IMR-90 (cell line): ENCODE measurements around the gene MOCS1. TPM values are rescaled to one million over a fixed set of nuclear protein-coding genes. Genes with fewer than 3 reads are reported as not detected.

Experiments
- ATAC-seq: fragments of 200-7000 bp; cut with Tn5 transposase; 2 replicates; pipeline ENCODE4 v1.9.1; 2020; ENCODE audit warnings: low read depth, mild to moderate bottlenecking, moderate library complexity
- BruUV-seq: library from RNA; stranded (reverse); fragments of 400-500 nt; replicated peaks from 2 replicates; lab custom pipeline; 2021; lab: Mats Ljungman, UMichigan
- CTCF ChIA-PET: fragments of 300-600 bp; formaldehyde crosslinking; extraction: SDS; loops from one replicate; lab custom pipeline; 2021; ENCODE audit warnings: antibody characterized with exemption; lab: Yijun Ruan, JAX
- POLR2A ChIA-PET: fragments of 300-600 bp; sonication (Branson Sonifier 250); formaldehyde crosslinking; loops from one replicate; lab custom pipeline; 2022; ENCODE audit warnings: antibody characterized with exemption; ENCODE audit not compliant: unreplicated experiment; lab: Charles Lee
- DNase-seq: peaks from one replicate; pipeline ENCODE4 v3.0.0; 2013
- H2AFZ ChIP-seq: replicated peaks from 2 replicates; pipeline ENCODE3; 2013; ENCODE audit warnings: low read length, mild to moderate bottlenecking; ENCODE audit not compliant: poor library complexity
- H2AK5ac ChIP-seq: 2 replicates; pipeline ENCODE4 v1.6.1; 2013; ENCODE audit warnings: low read depth, low read length, inconsistent platforms
- H2AK9ac ChIP-seq: replicated peaks from 2 replicates; pipeline ENCODE3; 2013; ENCODE audit warnings: mild to moderate bottlenecking, low read depth, low read length, moderate library complexity; ENCODE audit not compliant: poor library complexity
- H2BK120ac ChIP-seq: 2 replicates; pipeline ENCODE4 v1.6.1; 2013; ENCODE audit warnings: low read depth, low read length, inconsistent platforms
- H2BK15ac ChIP-seq: 3 replicates; pipeline ENCODE4 v1.6.1; 2013; ENCODE audit warnings: low read depth, low read length, inconsistent platforms
- H2BK20ac ChIP-seq: 2 replicates; pipeline ENCODE4 v1.6.1; 2013; ENCODE audit warnings: low read depth, mild to moderate bottlenecking, inconsistent platforms, low read length, moderate library complexity
- H2BK5ac ChIP-seq: 2 replicates; pipeline ENCODE4 v1.6.1; 2013; ENCODE audit warnings: mild to moderate bottlenecking, low read depth, low read length, inconsistent platforms; ENCODE audit not compliant: poor library complexity, severe bottlenecking
- H3K14ac ChIP-seq: replicated peaks from 2 replicates; pipeline ENCODE4 v1.6.1; 2013; ENCODE audit warnings: low read depth, low read length, inconsistent platforms
- H3K18ac ChIP-seq: 2 replicates; pipeline ENCODE4 v1.6.1; 2013; ENCODE audit warnings: low read depth, low read length, control low read depth
- H3K23ac ChIP-seq: 2 replicates; pipeline ENCODE4 v1.6.1; 2013; ENCODE audit warnings: low read depth, low read length, inconsistent platforms
- H3K27ac ChIP-seq: 2 replicates; pipeline ENCODE4 v1.5.1; 2013; ENCODE audit warnings: mild to moderate bottlenecking, control low read depth, low read length; ENCODE audit not compliant: insufficient read depth
- H3K27me3 ChIP-seq: 2 replicates; pipeline ENCODE4 v1.6.1; 2013; ENCODE audit warnings: low read length; ENCODE audit not compliant: control insufficient read depth, insufficient read depth
- H3K36me3 ChIP-seq: 2 replicates; pipeline ENCODE4 v1.6.1; 2013; ENCODE audit warnings: low read length, mixed read lengths; ENCODE audit not compliant: control insufficient read depth, insufficient read depth
- H3K4ac ChIP-seq: 2 replicates; pipeline ENCODE4 v1.6.1; 2013; ENCODE audit warnings: low read depth, low read length, inconsistent platforms
- H3K4me1 ChIP-seq: 2 replicates; pipeline ENCODE4 v1.6.1; 2013; ENCODE audit warnings: low read length, mixed read lengths; ENCODE audit not compliant: control insufficient read depth, insufficient read depth
- H3K4me2 ChIP-seq: 2 replicates; pipeline ENCODE4 v1.6.1; 2013; ENCODE audit warnings: low read depth, mild to moderate bottlenecking, control low read depth, low read length, moderate library complexity
- H3K4me3 ChIP-seq: 2 replicates; pipeline ENCODE4 v1.5.1; 2013; ENCODE audit warnings: low read depth, mild to moderate bottlenecking, control low read depth, low read length, moderate library complexity; ENCODE audit not compliant: insufficient read depth
- H3K56ac ChIP-seq: 2 replicates; pipeline ENCODE4 v1.6.1; 2013; ENCODE audit warnings: low read length, inconsistent platforms; ENCODE audit not compliant: insufficient read depth; ENCODE audit errors: extremely low read depth
- H3K79me1 ChIP-seq, 2 experiments: 2 replicates each; pipeline ENCODE4 v1.6.1; 2013; ENCODE audit warnings: low read length in 2 of 2, inconsistent platforms in 1 of 2, low read depth in 1 of 2
- H3K9ac ChIP-seq: 2 replicates; pipeline ENCODE4 v1.6.1; 2013; ENCODE audit warnings: low read depth, low read length, control low read depth
- H3K9me1 ChIP-seq: 2 replicates; pipeline ENCODE4 v1.6.1; 2013; ENCODE audit warnings: low read length, inconsistent platforms; ENCODE audit not compliant: insufficient read depth
- H3K9me3 ChIP-seq: 2 replicates; pipeline ENCODE4 v1.6.1; 2013; ENCODE audit warnings: low read length; ENCODE audit not compliant: control insufficient read depth, insufficient read depth
- H4K20me1 ChIP-seq: 2 replicates; pipeline ENCODE4 v1.6.1; 2013; ENCODE audit warnings: low read length, inconsistent platforms; ENCODE audit not compliant: insufficient read depth
- H4K5ac ChIP-seq: 2 replicates; pipeline ENCODE4 v1.6.1; 2013; ENCODE audit warnings: mild to moderate bottlenecking, low read depth, low read length, control low read depth
- H4K8ac ChIP-seq, 2 experiments: 2 replicates each; pipeline ENCODE4 v1.6.1; 2013; ENCODE audit warnings: low read depth in 2 of 2, low read length in 2 of 2, control low read depth in 1 of 2, inconsistent platforms in 1 of 2
- H4K91ac ChIP-seq: 2 replicates; pipeline ENCODE4 v1.6.1; 2013; ENCODE audit warnings: low read depth, low read length, inconsistent platforms; ENCODE audit not compliant: insufficient read depth
- BHLHE40 ChIP-seq: fragments of 150-350 bp; IDR thresholded peaks from 2 replicates; pipeline ENCODE4 v1.6.1; 2016; ENCODE audit warnings: mild to moderate bottlenecking, low read depth, low read length
- CHD1 ChIP-seq: IDR thresholded peaks from 2 replicates; pipeline ENCODE4 v1.6.1; 2012; ENCODE audit warnings: low read depth, low read length, improper control_type of control experiment
- CTCF ChIP-seq: conservative IDR thresholded peaks from 2 replicates; pipeline ENCODE4 v1.5.1; 2012; ENCODE audit warnings: mild to moderate bottlenecking, low read depth, low read length, improper control_type of control experiment
- ELK1 ChIP-seq: fragments of 150-350 bp; IDR thresholded peaks from 2 replicates; pipeline ENCODE4 v1.6.1; 2016; ENCODE audit warnings: low read depth, mild to moderate bottlenecking, low read length, moderate library complexity, borderline replicate concordance
- FOS ChIP-seq: fragments of 150-350 bp; IDR thresholded peaks from 2 replicates; pipeline ENCODE4 v1.6.1; 2016; ENCODE audit warnings: low read depth, low read length
- MAFK ChIP-seq: IDR thresholded peaks from 2 replicates; pipeline ENCODE4 v1.6.1; 2012; ENCODE audit warnings: low read depth, low read length, improper control_type of control experiment
- MAZ ChIP-seq: IDR thresholded peaks from 2 replicates; pipeline ENCODE4 v1.6.1; 2012; ENCODE audit warnings: low read depth, mild to moderate bottlenecking, low read length, improper control_type of control experiment, moderate library complexity, borderline replicate concordance
- MXI1 ChIP-seq: IDR thresholded peaks from 2 replicates; pipeline ENCODE4 v1.6.1; 2012; ENCODE audit warnings: low read depth, mild to moderate bottlenecking, low read length, moderate library complexity, borderline replicate concordance
- NFE2L2 ChIP-seq: fragments of 150-350 bp; IDR thresholded peaks from 2 replicates; pipeline ENCODE4 v1.6.1; 2016; ENCODE audit warnings: low read depth, mild to moderate bottlenecking, low read length
- RAD21 ChIP-seq: IDR thresholded peaks from 2 replicates; pipeline ENCODE4 v1.6.1; 2012; ENCODE audit warnings: low read length, improper control_type of control experiment
- RCOR1 ChIP-seq: IDR thresholded peaks from 2 replicates; pipeline ENCODE4 v1.6.1; 2012; ENCODE audit warnings: mild to moderate bottlenecking, low read length, improper control_type of control experiment; ENCODE audit not compliant: insufficient replicate concordance
- RFX5 ChIP-seq: IDR thresholded peaks from 2 replicates; pipeline ENCODE4 v1.8.0; 2012; ENCODE audit warnings: low read depth, mild to moderate bottlenecking, low read length, moderate library complexity
- SMC3 ChIP-seq: fragments of 150-350 bp; IDR thresholded peaks from 2 replicates; pipeline ENCODE4 v1.6.1; 2016; ENCODE audit warnings: low read depth, mild to moderate bottlenecking, antibody characterized with exemption, low read length, moderate library complexity
- USF2 ChIP-seq: fragments of 150-350 bp; IDR thresholded peaks from 2 replicates; pipeline ENCODE4 v1.6.1; 2017; ENCODE audit warnings: mild to moderate bottlenecking, antibody characterized with exemption, low read length, low read depth
- dilution Hi-C: fragments of 300-500 bp; cut with HindIII; formaldehyde crosslinking; loops from one replicate; pipeline ENCODE4 v1.14.3; 2018; ENCODE audit warnings: low sequenced_read_pairs; ENCODE audit not compliant: unreplicated experiment
- in situ Hi-C: fragments of 300-500 bp; cut with MboI; formaldehyde crosslinking; loops from 3 replicates; pipeline ENCODE4 v1.14.3; 2019; ENCODE audit warnings: low sequenced_read_pairs, inconsistent platforms, mixed read lengths
- intact Hi-C: fragments of 100-400 bp; cut with micrococcal nuclease; formaldehyde crosslinking; loops from 2 replicates; pipeline ENCODE4 v1.10.0; 2022
- polyA plus RNA-seq, 3 experiments: library from polyadenylated mRNA; depleted of rRNA; stranded (reverse); fragments of >200 nt; gene quantifications; 2 replicates each; pipeline ENCODE4 v1.2.3, GENCODE V29; 2012; ENCODE audit warnings: low replicate concordance in 1 of 3
- total RNA-seq: library from RNA; depleted of rRNA; stranded (reverse); fragments of >200 nt; gene quantifications from 2 replicates; pipeline ENCODE4 v1.2.3, GENCODE V29; 2012

The MOCS1 gene
- total and polyA plus RNA-seq, 2 of the 4 experiments (the other 2 are of a cell fraction), result 5.5 to 9.5 TPM

GRCh38 chr6:39983193-39983592, 48.9 kb upstream of the MOCS1 start:
- Histone ChIP-seq H3K9ac (no peak overlapping the region), H2AFZ (no peak overlapping the region), H2AK9ac (no peak overlapping the region), H4K8ac (no peak overlapping the region), H4K20me1 (no peaks in the 10 kb centered on the region), H3K9me1 (peaks cover 3% of the 10 kb centered on the region; the same call in 1 of the 2 replicates), H2BK20ac (no peak overlapping the region), H2AK5ac (no peak overlapping the region), H3K36me3 (no peaks in the 10 kb centered on the region), H3K27me3 (0 out of 2 replicates have a peak, but pooled peaks cover 2% of the 10 kb centered on the region), H3K79me1 (no peaks in the 10 kb centered on the region), H3K27ac (no peak overlapping the region), H2BK15ac (no peak overlapping the region), H3K18ac (no peak overlapping the region), H3K4me1 (peaks cover 5% of the 10 kb centered on the region), H3K14ac (no peak overlapping the region), H3K4me3 (no peak overlapping the region), H3K9me3 (no peaks in the 10 kb centered on the region), H4K5ac (no peak overlapping the region), H3K23ac (no peak overlapping the region), H3K56ac (no peak overlapping the region), H2BK5ac (no peak overlapping the region), H3K4ac (no peak overlapping the region), H2BK120ac (no peak overlapping the region), H3K4me2 (no peak overlapping the region), H4K91ac (no peak overlapping the region)
- ATAC-seq (no peak), DNase-seq (no peak)
- in situ Hi-C loops (loop anchor here (5.0 to 25.0 kb wide), 2 partner anchors 329 to 1054 kb away; partner anchors contain the start of genes TSPO2 and UNC5CL), dilution Hi-C loops (no loop called here), intact Hi-C loops (no loop called here)
- ChIA-PET CTCF (interaction anchor here (1.0 kb wide), 1 partner anchor 911 kb away, joined by 4 read pairs; no protein-coding TSS in a partner anchor), POLR2A (no interaction called here)
- no peak for TF ChIP-seq NFE2L2
- no peak for TF ChIP-seq CTCF
- no peak for TF ChIP-seq CHD1
- no peak for TF ChIP-seq SMC3
- no peak for TF ChIP-seq MAZ
- no peak for TF ChIP-seq RCOR1
- no peak for TF ChIP-seq MAFK
- no peak for TF ChIP-seq RFX5
- TF ChIP-seq FOS, result no peak
- no peak for TF ChIP-seq USF2
- TF ChIP-seq MXI1, result no peak
- TF ChIP-seq ELK1, result no peak
- TF ChIP-seq BHLHE40, result no peak
- no peak for TF ChIP-seq RAD21
- no TSS peak for BruUV-seq
